Upper lobe of left lung (tissue), 6 donors: ENCODE results near the gene EHF. TPM values are rescaled to one million over a fixed set of nuclear protein-coding genes. Genes with fewer than 3 reads are reported as not detected.

ENCODE experiments used
- ATAC-seq, 2 donors: fragments of 200-7000 bp; cut with Tn5 transposase; one replicate each; pipeline ENCODE4 v1.9.1; 2022; ENCODE audit warnings: mild to moderate bottlenecking in 2 of 2, moderate library complexity in 2 of 2; ENCODE audit not compliant: low FRiP score in 2 of 2
- DNase-seq, 2 donors: peaks; one replicate each; pipeline ENCODE4 v3.0.0-alpha.2; 2019 to 2020
- H3K27ac ChIP-seq, 4 donors: fragments of 200-600 bp; sonication (generic); one replicate each; pipeline ENCODE4 v1.5.1; 2016 to 2019
- H3K27me3 ChIP-seq, 4 donors: fragments of 200-600 bp; sonication (generic); one replicate each; pipeline ENCODE4 v1.5.1; 2017 to 2019
- H3K36me3 ChIP-seq, 4 donors: fragments of 200-600 bp; sonication (generic); one replicate each; pipeline ENCODE4 v1.5.1; 2016 to 2019
- H3K4me1 ChIP-seq, 4 donors: fragments of 200-600 bp; sonication (generic); one replicate each; pipeline ENCODE4 v1.5.1; 2018 to 2019
- H3K4me3 ChIP-seq, 4 donors: fragments of 200-600 bp; sonication (generic); one replicate each; pipeline ENCODE4 v1.5.1; 2017 to 2019; ENCODE audit warnings: mild to moderate bottlenecking in 2 of 4, moderate library complexity in 1 of 4
- H3K9me3 ChIP-seq, 4 donors: fragments of 200-600 bp; sonication (generic); one replicate each; pipeline ENCODE4 v1.5.1; 2018 to 2019
- CTCF ChIP-seq, 6 experiments: fragments of 450-650 bp in 4 of 6; fragments of 200-600 bp in 2 of 6; sonication (generic) in 2 of 6; IDR thresholded peaks; one replicate each; pipeline ENCODE4 v1.5.1; 2016 to 2019; ENCODE audit warnings: antibody characterized with exemption in 6 of 6
- EP300 ChIP-seq, 4 donors: sonication (generic); formaldehyde crosslinking; IDR thresholded peaks; one replicate each; pipeline ENCODE4 v1.5.1; 2017; ENCODE audit warnings: antibody characterized with exemption in 4 of 4, control low read depth in 2 of 4
- POLR2A ChIP-seq, 4 donors: fragments of 450-650 bp; IDR thresholded peaks; one replicate each; pipeline ENCODE4 v1.5.1; 2016 to 2017; ENCODE audit warnings: antibody characterized with exemption in 4 of 4, mild to moderate bottlenecking in 2 of 4
- POLR2AphosphoS5 ChIP-seq, 2 donors: sonication (generic); formaldehyde crosslinking; IDR thresholded peaks; one replicate each; pipeline ENCODE4 v1.5.1; 2017; ENCODE audit warnings: antibody characterized with exemption in 2 of 2
- WGBS, 2 donors: methylation state at CpG; one replicate each; pipeline ENCODE4 v1.1.5; 2017 to 2018; 5-methylcytosine and 5-hydroxymethylcytosine counted together
- total RNA-seq, 6 donors: library from RNA; depleted of rRNA in 4 of 6; stranded (reverse); fragments of >200 nt in 4 of 6; gene quantifications; one replicate each; pipeline versions ENCODE4 v1.1.0 to v1.2.1, GENCODE V29; 2016 to 2021
- donor health status: DM: no; HTN: no; CAD: no; lungs with moderate emphysema.
- donor health status: DM: no; HTN: yes; CAD: no; lungs with severe emphysema.

The EHF gene
- total RNA-seq, 6 donors from 2014 or later = 31.8 to 122 (median 57.7) TPM

- no peak for TF ChIP-seq POLR2A (IDR thresholded peaks at IDR 0.05)
- TF ChIP-seq EP300 (IDR thresholded peaks at IDR 0.05) = no peak
- no peak for TF ChIP-seq POLR2AphosphoS5 (IDR thresholded peaks at IDR 0.05)
- no peak for TF ChIP-seq CTCF (IDR thresholded peaks at IDR 0.05)
- H3K4me3 ChIP-seq = no peak overlapping the region
- H3K27ac ChIP-seq = peak overlapping the region in 1 of 4 donors; percentile 26
- ATAC-seq (no peak), DNase-seq (no peak)
- peaks cover 5 to 49% (median 24%) of the 10 kb centered on the region in 4 donors for H3K4me1 ChIP-seq
- 91 to 93% methylated on average over 1 of the region's 1 CpG for WGBS, 2 donors
- H3K36me3 ChIP-seq = no peaks in the 10 kb centered on the region
- no peaks in the 10 kb centered on the region for H3K27me3 ChIP-seq
- H3K9me3 ChIP-seq = no peaks in the 10 kb centered on the region
Measured at GRCh38 chr11:34636127-34636526, 15.2 kb downstream of the EHF start.

DNA sequence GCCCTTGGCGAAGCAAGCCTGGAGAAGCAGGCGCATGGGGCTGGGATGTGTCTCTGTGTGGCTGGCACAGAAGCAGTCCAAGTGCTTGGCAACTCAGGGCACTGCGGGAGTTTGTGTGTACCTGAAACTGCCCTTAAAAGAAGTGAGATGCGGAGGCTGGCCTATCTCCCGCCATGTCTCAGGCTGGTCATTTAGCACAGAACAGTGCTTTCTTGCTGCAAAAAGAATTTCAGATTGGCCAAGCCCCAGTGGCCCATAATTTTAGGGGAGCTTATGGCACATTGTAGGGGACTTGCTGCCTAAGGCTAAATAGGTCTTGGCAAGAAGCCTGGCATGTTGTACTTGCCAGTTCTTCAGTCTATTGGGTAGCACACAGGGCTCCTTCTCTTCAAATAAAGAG is 16.4 kb downstream of the EHF start:
- H3K4me3 ChIP-seq = no peak overlapping the region
- no peaks in the 10 kb centered on the region for H3K9me3 ChIP-seq
- H3K36me3 ChIP-seq = no peaks in the 10 kb centered on the region
- TF ChIP-seq POLR2A (IDR thresholded peaks at IDR 0.05) (no peak), CTCF (IDR thresholded peaks at IDR 0.05) (no peak), EP300 (IDR thresholded peaks at IDR 0.05) (no peak), POLR2AphosphoS5 (IDR thresholded peaks at IDR 0.05) (no peak)
- DNase-seq (peak in 1 of 2 donors; percentile 45), ATAC-seq (no peak)
- no peaks in the 10 kb centered on the region for H3K27me3 ChIP-seq
- H3K27ac ChIP-seq = peak overlapping the region in 3 of 4 donors; percentile 10 to 68 (median 68)
- 76% methylated on average over 5 of the region's 5 CpGs; no CpG with 5 or more reads in 1 of the 2 donors for WGBS, 2 donors
- peaks cover 5 to 53% (median 31%) of the 10 kb centered on the region in 4 donors for H3K4me1 ChIP-seq

DNA sequence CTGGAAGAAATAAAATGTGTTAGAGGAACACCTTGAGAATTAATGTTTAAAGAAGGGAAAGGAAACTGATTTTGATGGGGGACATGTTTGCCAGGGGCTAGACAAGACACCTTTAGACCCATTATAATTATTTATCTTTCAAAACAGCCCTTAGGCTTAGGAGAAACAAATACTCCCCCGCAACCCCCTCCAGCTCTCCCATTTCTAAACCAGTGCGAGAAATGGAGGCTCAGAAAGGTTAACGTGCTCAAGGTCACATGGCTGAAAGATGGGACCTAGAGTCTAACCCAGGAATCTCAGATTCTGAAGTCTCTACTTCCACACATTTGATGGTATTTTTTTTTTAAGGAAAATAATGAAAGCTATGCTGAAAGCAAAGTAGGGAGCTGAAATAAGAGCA is 18.0 kb downstream of the EHF start:
- WGBS, 2 donors = 50 to 61% methylated on average over 3 of the region's 3 CpGs

DNA sequence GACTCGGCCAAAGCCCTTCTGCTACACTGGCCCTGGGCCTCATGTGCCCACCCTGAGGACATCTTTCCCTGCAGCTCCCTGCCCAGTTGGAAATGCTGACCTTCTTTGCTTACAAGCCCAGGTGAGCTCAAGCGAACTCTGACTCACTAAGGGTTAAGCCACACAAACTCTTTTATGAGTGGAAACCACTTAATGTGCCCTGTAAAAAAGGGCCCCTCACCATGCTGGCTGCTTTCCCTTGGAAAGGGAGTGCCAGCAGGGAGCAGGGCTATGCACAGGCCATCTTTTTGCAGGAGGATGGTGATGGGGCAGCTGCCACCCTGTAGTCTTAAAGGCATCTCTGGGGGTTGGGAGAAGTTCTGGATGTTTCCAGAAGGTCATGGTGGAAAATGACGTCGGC is 18.7 kb downstream of the EHF start:
- ATAC-seq = peak in 1 of 2 donors; percentile 50
- 58 to 67% methylated on average over 4 of the region's 4 CpGs for WGBS, 2 donors
- Histone ChIP-seq H3K27ac (peak overlapping the region; percentile 58 to 76 (median 64)), H3K9me3 (no peaks in the 10 kb centered on the region), H3K36me3 (no peaks in the 10 kb centered on the region), H3K4me1 (peaks cover 0 to 42% (median 27%) of the 10 kb centered on the region in 4 donors), H3K27me3 (no peaks in the 10 kb centered on the region), H3K4me3 (no peak overlapping the region)
- TF ChIP-seq POLR2AphosphoS5 (IDR thresholded peaks at IDR 0.05) (no peak), EP300 (IDR thresholded peaks at IDR 0.05) (no peak), CTCF (IDR thresholded peaks at IDR 0.05) (no peak), POLR2A (IDR thresholded peaks at IDR 0.05) (no peak)
- peak in 1 of 2 donors; percentile 42 for DNase-seq

More for the DNA sequence above, 18.0 kb downstream of the EHF start:
- Histone ChIP-seq H3K27me3 (no peaks in the 10 kb centered on the region), H3K36me3 (no peaks in the 10 kb centered on the region), H3K9me3 (no peaks in the 10 kb centered on the region), H3K27ac (peak overlapping the region in 3 of 4 donors; percentile 5 to 76 (median 68)), H3K4me3 (no peak overlapping the region), H3K4me1 (peaks cover 0 to 44% (median 29%) of the 10 kb centered on the region in 4 donors)
- DNase-seq = no peak
- TF ChIP-seq CTCF (IDR thresholded peaks at IDR 0.05) (no peak), POLR2A (IDR thresholded peaks at IDR 0.05) (no peak), POLR2AphosphoS5 (IDR thresholded peaks at IDR 0.05) (no peak)
- ATAC-seq = no peak
